ENCODE results near the gene NYAP1.
A peak's percentile ranks its signal among the peaks of the same experiment; 100 is the strongest.

Gene NYAP1

GRCh38 chr7:100464210-100464660, 19.5 kb upstream of the NYAP1 start, which contains the start of gene SPACDR:
Gene SPACDR, minus strand, starts transcription at chr7:100464260. Its CDS starts 235 bp downstream, at chr7:100464025.
- DNase-seq = no peak

GRCh38 chr7:100464791-100465190, 18.9 kb upstream of the NYAP1 start:
- DNase-seq = no peak

DNA sequence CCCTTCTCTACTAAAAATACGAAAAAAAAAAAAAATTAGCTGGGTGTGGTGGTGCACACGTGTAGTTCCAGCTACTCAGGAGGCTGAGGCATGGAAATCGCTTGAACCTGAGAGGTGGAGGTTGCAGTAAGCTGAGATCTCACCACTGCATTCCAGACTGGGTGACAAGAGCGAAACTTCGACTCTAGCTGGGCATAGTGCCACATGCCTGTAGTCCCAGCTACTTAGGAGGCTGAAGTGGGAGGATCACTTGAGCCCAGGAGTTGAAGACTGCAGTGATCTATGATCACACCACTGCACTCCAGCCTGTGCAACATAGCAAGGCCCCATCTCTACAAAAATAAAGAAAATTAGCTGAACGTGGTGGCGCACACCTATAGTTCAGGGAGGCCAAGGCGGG, 18.4 kb upstream of the NYAP1 start:
- DNase-seq = no peak

GRCh38 chr7:100465702-100466311, 17.9 kb upstream of the NYAP1 start:
- no peak for DNase-seq

GRCh38 chr7:100466653-100467605, 16.8 kb upstream of the NYAP1 start:
- no peak for DNase-seq

DNA sequence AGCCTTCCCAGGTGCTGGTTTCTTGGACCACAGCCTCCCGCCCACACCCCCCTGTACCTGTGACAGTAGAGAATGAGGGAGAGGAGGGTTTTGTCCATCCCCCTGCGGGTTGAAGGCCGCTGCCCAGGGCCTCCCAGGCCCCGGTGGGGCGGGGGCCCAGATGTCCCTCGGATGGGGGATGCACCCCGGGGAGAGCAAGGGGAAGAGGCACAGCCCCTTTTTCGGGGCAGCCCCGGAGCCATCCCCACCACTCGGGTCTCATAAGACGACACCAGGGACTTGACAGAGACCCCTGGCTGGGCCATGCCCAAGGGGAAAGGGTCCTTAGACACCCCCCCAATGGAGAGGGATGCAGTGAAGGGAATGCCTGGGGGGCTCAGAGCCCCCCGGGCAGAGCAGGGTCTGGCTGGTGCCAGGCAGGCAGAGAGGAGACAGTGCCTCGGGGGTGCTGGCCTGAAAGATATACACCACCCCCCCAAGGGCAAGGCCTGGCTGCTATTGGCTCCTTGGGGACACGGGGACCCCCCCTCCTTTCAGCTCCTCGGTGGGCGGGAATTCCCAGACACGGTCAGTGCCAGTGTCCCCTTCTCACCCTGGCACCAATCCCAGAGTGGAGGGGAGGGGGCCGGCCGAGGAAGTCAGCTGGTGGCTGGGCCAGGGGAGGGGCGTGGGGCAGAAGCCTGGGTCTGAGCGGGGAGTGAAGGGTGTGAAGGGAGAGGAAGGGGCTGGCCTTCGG, 15.9 kb upstream of the NYAP1 start:
- DNase-seq = no peak

DNA sequence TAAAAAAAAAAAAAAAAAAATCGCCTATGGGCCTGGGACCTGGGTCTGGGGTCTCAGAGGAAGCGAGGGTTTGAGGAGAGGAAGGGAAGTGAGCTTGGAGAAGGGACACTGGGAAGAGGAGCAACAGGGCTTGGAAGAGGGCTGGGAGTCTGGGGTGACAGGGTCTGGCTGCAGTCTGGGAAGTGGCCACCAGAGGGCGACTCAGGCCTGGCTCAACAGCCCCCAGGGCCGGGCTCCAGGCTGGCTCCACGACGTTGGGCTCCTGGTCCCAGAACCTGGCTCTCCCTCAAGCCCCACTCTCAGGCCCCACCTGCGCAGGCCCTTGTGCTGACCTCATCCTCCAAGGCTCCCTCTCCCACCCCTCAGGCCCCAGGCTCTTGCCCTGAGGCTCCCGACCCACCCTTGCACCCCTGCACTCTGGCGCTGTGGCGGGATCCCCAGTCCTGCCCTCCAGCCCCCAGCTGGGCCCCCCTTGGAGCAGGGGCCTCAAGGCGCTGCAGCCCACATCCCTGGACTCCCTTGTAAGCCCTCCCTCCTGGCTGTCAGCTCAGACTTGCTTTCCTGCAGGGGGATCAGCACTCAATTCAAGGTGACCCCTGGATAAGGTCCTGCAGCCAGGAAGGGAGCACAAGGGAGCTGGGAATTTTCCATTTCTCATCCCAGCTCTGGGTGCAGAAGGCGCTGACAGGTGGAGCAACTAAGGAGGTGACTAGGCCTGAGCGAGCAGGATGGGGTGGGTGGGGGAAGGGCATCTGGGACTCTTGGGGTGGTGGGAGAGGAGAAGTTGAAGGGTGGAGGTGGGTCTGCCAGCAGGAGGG, 14.3 kb upstream of the NYAP1 start:
- peak; percentile 64 to 75 for DNase-seq

DNA sequence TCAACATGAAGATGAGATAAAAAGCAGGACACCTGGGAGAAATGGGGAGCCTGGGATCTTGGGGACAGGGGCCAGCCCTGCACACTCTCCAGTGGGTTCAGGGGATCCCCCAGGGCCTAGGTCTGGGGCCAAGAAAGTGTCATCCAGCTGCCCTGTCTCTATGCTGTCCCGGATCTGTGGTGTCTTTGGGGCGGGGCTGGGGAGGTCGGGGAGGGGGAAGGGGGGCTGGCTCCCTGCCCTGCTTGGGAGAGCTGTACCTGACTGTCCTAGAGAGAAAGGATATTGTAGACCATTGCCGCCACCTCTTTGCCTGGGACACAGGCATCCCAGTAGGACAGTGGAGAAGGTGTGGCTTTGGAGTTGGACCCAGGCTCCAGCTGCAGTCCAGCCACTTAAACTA, 12.7 kb upstream of the NYAP1 start:
- DNase-seq = no peak

DNA sequence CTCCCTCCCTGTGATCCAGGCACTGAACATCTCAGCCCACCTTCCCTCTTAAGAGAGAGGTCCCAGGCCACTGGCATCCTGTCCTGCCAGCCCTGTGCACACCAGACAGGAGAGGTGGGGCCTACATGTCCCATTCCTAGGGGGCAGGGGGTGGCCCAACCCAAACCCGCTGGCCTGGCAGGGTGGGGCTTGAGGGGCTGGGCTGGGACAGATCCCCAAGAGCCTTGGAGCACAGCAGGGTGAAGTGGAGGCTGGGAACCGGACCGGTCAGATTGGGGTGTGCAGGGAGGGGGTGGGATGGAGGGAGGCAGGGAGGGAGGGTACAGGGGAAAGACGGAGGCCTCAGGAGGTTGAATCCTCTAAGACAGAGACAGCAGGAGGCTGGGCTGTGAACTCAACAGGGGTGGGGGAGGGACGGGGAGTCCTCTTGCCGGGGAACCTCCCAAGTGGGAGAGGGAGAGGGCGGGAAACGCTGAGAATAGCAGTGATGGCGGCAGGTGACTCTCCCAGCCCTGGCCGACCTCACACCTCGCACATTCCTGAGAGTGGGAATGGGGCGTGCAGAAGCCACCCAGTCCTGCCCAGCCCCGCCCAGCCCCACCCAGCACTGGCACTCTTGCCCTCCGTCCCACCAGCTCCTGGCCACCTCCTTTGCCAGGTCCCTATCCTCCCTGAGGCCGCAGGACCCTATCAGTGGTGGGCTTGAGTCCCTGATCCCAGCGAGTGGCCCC, 11.4 kb upstream of the NYAP1 start:
- no peak for DNase-seq

- no peak for DNase-seq
These were observed 10.8 kb upstream of the NYAP1 start for GRCh38 chr7:100472854-100473499.

DNA sequence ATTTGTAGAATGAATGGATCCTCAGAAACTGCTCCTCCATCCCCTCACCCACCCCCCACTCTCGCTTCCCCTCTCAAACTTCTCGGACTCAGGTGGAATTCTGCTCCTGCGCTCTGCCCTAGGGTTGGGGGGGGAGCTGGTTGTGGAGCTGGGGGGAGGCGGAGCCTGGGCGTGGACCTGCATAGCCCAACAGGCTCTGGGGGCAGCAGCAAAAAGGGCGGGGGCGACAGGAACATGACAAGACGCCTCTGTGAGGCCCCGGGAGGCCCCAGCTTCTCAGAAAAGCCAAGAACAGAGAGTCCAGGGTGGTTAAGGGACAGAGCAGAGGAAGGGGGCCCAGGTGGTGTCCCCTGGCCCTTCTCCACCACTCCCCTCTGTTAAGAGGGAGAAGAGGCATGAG, 8.2 kb upstream of the NYAP1 start:
- no peak for DNase-seq

DNA sequence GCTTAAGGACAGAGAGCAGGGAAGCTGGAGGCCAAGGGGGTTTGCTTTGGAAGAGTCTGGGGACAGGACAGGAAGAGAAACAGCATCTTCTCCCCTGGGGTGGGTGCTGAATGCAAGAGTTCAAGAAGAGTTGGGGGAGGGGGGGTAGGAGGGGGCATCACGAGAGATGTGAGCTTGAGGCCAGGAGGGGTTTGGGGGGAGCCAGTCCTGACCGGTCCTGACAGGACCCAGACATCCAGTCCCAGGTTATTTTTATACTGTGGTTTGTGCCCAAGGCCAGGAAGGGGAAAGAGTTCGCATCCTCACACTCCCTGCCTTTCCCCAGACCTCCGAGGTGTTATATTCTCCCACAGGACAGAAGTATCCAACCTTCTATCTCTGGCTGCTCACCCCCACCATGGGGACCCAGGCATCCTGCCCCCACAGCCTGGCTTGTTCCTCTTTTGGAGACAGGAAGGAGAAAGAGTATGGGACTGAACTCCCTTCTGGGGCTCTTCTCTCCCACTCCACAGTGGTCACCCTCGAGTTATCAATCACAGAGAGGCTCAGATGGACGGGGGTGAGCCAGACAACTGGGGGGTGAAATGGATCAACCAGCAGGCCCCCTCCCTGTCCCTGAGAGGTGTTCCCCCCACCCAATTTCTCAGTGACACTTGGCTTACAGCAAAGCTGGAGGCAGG, 7.5 kb upstream of the NYAP1 start:
- DNase-seq = no peak

GRCh38 chr7:100476903-100477870, 6.5 kb upstream of the NYAP1 start:
- no peak for DNase-seq

DNA sequence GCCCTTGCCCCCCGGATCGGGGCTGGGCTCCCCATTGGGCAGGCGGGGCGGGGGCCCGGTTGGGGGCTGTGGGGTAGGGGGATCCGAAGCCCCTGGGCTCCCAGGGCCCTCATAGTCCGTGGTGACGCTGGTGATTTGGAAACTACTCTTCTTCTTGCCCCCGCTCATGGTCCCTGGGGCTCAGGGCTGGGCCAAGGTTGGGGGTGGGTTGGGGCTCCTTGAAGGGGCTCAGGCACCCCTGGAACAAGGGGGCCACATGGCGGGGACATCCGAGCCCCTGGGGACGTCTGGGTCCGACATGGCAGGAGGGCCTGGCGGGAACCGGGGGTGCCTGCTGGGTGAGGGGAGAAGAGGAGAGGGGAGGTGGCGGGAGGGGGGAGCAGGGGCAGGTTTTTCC, 5.9 kb upstream of the NYAP1 start:
- DNase-seq = no peak

DNA sequence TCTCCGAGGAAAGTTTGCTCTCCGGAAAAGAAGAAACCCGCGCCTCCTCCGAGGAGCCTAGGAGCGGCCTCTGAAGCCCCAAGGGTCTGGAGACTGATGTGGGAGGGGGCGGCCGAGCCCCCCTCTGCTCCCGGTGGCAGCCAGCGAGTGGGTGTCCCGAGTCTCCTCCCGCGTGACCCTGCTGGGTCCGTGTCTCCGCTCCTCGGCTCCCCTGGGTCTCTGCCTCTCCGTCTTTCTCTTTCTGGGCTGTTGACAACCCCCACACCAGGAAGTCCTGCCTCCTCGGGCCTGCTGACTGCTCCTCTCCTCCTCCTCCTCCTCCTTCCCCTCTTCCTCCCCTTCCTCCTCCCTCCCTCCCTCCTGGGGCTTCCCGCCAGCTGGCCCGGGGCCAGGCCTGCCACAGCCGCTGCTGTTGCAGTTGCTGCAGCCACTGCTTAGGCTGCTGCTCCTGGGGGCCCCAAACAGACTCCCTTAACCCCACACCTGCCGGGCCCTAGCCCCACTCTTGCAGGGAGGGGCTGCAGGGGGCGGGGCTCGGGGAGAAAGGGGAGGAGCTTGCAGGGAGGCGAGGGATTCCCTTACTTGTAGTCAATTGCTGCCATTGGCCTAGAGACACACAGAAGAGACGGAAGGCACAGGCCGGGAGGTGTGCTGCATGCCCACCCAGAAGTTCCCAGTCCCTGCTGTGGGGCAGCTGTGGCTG, 4.6 kb upstream of the NYAP1 start, which contains the start of gene TSC22D4:
Gene TSC22D4 (minus strand): TSS at position 257 of the 703 bp plus-strand sequence. CDS start 1,176 bp downstream, outside the sequence.
- peak; percentile 42 to 72 for DNase-seq

DNA sequence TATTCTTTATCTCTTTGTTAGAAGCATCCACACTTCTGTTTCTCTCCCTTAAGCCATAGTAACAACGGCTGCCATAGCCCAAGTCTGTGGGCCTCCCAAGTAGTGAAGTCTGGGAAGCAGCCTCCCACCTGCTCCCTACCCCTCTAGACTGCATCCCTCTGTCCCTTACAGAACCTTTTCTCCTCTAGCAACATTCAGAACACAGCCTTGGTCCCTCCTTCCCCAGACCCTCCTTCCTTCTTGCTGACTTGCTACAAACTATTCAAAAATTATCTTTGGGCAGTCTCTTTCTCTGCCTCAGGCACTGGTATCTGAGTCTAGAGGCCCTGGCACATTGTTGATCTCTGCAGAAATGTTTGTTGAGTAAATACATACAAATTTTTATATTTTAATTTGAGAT, 2.3 kb upstream of the NYAP1 start:
- DNase-seq = no peak

DNA sequence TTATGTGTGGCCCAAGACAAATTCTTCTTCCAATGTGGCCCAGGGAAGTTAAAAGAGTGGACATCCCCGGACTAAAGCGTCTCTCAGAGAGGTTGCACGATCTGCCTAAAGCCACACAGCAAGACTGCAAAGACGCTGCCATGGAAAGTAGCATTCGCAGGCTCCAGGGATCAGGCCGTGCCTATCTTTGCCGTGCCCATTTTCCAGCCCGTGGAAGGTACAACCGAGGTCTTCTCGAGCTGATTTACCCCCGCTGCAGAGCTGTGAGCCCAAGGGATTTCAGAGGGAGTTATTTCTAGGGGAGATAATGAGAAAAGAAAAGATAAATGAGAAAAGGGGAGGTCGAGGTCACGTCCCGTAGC, 1.0 kb upstream of the NYAP1 start:
- DNase-seq = no peak

DNA sequence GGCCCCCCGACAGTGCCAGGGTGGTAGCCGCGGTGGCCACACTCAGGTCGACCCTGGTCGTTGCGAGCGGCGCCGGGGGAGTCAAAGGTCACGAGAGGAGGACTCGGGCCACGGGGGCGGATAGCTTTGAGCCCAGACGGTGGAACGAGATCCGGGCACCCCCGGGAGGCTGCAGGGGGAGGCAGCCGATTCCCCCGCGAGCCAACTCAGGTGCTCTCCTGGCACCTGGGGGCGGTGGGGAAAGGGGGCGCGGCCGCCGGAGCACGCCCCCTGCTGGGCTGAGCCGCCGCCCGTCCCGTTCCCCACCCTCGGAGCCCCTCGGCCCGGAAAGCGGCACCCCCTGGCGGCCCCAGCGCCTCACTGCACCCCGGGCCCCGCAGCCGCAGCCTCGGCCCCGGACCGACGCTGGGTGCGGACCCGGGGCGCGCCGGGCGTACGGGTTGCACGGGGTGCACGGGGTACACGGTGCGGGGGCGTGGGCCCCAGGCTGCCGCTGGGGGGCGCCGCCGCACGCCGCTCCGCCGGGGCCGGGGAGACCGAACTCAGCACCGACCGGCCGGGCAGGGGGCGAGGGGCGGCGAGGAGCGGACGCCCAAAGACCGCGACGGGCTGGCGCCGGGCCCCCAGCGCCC, 521 bp upstream of the NYAP1 start:
- DNase-seq = peak; percentile 14 to 22

All from NCI-H187 (cell line).